Right forelimb (tissue), 1 donor: Measurements from ENCODE around the gene HCFC1R1.

Experiments
- DNase-seq: peaks from one replicate; pipeline ENCODE4 v3.0.0-alpha.2; 2018

Gene HCFC1R1

GRCh38 chr16:3017794-3018506 lies 5.8 kb downstream of the HCFC1R1 start, which contains the start of gene CLDN6:
Gene CLDN6, minus strand, starts transcription at chr16:3018183. Its CDS starts 2,162 bp downstream, at chr16:3016021.
- no peak for DNase-seq

DNA sequence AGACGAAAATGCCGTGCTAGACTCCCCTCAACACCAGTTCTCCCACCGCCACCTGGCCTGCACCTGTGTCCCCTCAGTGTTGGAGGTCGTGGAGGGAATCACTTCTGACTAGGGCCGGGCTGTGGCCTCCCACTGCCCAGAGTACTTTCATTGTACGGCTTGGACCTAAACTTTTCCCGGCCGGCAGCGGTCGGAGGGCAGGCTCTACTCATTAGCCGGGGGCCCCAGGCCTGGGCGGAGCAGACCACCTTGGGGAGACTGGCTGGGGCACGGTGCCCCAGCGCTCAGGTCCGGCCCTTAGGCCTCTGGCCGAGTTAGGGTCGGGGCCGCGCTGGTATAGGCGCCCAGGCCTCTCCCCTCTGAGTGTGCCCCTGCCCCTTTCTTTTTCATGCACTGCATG lies 6.4 kb downstream of the HCFC1R1 start:
- no peak for DNase-seq

DNA sequence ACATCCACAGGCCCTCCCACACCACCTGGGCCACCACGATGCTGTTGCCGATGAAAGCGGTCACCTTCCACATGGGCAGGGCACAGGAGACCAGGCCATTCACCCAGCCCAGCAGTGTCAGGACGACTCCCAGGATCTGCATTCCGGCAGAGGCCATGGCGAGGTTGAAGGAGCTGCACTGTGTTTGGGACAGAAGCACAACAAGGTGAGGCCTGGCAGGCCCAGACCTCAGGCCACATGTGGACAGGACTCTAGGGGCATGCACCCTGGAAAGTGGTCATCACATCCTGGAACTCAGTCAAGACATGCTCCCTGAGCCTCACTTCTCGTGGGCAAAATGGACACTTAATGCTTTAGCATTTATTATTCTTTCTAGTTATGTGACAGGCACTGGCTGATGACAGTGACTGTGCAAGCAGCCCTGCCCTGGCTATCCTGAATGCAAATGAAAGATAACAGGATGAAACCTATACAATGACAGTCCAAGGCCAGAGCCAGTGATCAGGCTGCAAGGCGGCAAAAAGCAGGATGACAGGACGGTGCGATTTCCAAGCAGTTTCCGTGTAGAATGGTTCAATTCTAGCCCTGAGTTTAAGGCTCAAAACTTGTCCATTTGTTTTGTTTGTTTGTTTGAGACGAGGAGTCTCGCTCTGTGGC lies 7.7 kb downstream of the HCFC1R1 start:
- DNase-seq: no peak

DNA sequence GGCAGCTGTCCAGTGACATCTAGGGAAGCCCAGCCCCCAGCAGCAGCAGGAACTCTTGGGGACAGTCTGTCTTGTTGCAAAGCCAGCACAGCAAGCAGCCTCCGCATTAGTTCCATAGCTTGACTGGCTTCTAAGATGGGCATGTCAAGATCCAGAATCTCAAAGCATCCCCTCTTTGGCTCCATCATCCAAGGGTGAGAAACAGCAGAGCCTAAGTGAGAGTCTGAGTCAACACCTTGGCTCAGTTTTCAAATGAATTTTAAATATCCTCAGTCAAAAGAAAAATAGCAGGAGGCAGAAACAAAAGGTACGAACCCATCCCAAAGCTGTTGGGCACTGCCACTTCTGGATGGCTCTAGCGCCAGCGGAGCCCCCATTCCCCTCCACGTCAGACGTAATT lies 8.8 kb downstream of the HCFC1R1 start:
- DNase-seq: no peak

DNA sequence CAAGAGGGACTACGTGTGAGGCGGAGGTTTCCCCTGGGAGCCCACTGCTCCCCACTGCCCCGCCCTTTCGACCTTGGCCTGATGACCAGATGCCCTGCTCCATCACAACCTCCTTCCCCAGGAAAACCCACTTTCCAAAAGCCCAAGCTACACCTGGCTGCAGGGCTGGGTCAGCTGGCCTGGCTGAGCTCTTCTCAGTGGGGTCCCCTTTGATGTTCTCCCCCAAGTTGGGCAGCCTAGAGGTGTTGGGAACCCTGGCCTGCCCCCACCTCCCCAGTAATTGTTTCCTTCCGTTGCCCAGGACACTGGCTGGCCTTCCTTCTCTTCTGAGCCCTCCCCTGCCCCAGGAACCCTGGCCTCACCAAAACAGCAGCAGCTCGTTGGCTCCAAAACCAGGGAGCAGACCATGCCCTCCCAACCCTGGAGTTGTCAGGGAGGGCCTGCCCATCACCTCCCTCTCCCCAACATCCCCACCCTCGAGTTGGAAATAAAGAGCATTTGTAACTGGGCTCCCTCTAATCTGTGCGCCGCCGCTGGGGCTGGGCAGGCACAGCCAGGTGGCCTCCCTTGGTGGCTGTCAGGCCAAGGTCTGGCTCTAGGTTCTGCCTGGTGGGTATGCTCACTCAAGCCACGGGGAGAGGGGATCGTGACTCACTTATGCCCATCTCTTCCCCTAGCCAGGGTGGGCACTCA lies 9.6 kb downstream of the HCFC1R1 start:
- no peak for DNase-seq

DNA sequence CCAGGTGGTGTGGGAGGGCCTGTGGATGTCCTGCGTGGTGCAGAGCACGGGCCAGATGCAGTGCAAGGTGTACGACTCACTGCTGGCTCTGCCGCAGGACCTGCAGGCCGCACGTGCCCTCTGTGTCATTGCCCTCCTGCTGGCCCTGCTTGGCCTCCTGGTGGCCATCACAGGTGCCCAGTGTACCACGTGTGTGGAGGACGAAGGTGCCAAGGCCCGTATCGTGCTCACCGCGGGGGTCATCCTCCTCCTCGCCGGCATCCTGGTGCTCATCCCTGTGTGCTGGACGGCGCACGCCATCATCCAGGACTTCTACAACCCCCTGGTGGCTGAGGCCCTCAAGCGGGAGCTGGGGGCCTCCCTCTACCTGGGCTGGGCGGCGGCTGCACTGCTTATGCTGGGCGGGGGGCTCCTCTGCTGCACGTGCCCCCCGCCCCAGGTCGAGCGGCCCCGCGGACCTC lies 10.2 kb downstream of the HCFC1R1 start:
- DNase-seq: no peak

DNA sequence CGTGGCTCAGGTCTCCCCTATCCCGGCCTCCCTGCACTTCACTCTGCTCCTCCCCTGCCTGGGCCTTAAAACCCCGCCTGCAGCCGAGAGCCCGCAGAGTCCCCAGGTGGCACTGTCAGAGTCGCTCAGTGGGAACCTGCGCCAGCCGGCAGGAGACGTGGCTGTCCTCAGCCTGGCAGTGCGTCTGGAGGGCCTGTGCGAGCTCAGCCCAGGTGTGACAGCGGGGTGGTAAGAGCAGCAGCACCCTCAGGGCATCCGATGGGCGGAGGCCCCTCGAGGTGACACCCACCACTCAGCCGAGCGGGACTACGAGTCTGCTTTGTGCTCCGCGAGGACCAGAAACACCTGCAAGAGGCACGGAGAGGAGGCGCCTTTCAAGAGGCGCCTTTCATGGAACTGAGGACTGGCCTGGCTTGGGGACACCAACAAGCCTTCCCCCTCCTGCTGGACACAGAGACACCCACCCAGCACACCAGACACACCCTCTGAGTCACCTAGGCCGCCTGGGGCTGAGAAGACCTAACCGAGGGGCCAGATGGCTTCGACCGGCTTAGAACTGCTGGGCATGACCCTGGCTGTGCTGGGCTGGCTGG lies 10.8 kb downstream of the HCFC1R1 start, which contains the start of gene CLDN9:
CLDN9 (plus strand) TSS at position 96 of the 593 bp plus-strand sequence; CDS start at position 536, 440 bp downstream.
- no peak for DNase-seq

- no peak for DNase-seq
Measured at GRCh38 chr16:3012246-3012645, 11.5 kb downstream of the HCFC1R1 start.

DNA sequence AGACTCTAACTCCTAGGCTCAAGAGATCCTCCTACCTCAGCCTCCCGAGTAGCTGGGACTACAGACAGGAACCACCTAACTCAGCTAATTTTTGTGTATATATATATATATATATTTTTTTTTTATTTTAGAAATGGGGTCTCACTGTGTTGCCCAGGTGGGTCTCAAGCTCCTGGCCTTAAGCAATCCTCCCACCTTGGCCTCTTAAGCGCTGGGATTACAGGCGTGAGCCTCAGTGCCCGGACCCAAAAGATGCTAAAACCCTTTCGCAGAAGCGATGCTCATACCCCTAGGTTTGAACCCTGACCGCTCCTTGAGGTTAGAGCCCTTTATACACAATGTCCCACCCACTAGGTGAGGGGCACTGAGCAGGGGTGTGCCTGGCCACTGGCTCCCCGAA lies 13.2 kb downstream of the HCFC1R1 start:
- DNase-seq: no peak

GRCh38 chr16:3009568-3010390 lies 14.0 kb downstream of the HCFC1R1 start:
- no peak for DNase-seq

DNA sequence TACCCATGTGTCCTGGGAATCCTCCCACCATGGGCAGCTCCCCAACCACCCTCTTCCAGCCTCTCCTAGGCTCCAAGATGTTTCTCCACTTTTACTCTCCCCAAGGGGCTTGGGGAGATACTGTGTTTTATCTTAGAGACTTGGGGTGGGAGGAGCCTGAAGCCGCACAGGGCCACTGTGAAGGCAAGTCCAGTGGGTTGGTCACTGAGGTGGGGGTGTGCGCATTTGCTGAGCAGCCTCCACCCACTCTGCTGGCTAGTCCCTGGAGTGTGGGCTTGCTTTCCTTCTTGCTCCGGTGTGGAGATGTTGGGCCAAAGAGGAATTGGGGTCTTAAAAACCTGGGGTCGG lies 15.1 kb downstream of the HCFC1R1 start:
- no peak for DNase-seq

GRCh38 chr16:3007957-3008689 lies 15.6 kb downstream of the HCFC1R1 start:
- no peak for DNase-seq

GRCh38 chr16:3007059-3007956 lies 16.4 kb downstream of the HCFC1R1 start:
- DNase-seq: no peak

DNA sequence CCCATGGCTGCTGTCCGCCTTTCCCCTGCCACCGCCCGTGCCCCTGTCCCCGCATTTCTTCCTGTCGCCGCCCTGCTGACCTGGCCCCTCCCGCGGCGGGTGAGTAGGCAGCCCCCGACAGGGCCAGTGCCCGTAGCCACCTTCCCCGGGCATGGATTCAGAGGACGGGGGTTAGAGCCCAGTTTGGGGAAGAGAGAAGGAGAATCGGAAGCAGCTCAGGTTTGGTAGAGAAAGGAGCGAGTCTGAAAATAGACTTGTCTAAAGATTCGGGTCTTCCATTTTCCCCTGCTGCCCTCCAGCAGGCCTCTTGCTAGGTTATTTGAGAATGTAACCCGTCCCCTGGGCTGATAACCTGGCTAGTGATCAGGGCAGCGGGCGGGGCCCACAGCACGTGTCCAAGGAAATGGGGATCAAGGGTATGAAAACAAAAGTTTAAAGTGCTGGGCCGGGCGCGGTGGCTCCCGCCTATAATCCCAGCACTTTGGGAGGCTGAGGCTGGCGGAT lies 18.9 kb downstream of the HCFC1R1 start:
- DNase-seq: no peak

GRCh38 chr16:3004319-3004718 lies 19.4 kb downstream of the HCFC1R1 start:
- DNase-seq: no peak

GRCh38 chr16:3003582-3004270 lies 20.0 kb downstream of the HCFC1R1 start:
- DNase-seq: peak; percentile 95

GRCh38 chr16:3001316-3001715 lies 22.4 kb downstream of the HCFC1R1 start:
- DNase-seq: no peak

DNA sequence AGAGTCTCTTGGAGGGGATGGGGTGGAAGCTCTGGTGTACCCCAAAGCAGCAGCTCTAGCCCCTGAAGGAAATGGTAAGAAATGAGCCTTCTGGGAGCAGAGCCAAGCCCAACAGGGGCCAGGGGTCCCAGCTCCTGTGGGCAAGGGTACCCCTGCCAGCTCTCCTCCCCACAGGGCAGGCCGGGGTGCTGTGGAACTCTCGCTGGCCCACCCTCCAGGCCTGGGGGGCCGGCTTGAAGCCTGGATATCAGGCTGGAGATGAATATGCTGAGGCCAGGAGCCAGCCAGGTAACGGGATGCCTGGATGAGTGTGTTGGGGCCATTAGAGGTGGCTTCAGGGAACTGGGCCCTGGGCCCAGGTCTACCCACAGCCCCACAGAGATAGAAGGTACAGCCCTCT lies 23.2 kb downstream of the HCFC1R1 start:
- no peak for DNase-seq

DNA sequence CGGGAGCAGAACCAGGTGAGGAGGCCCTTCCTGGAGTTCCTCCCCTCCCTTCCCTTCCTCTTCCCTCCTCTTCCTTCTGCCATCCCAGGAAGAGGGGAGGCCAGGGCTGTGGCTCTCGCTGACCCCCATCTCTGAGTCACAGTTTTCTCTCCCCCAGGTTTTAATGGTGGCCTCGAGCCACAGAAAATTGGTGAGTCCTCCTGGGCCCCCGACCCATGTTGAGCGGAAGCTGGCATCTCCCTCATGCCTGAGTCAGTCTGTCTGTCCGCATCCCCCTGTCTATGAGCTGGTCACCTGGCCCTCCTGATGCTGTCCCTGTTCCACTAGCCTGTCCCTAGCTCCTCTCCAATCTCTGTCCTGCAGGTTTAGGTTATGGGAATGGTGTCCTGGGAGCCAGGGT lies 23.8 kb downstream of the HCFC1R1 start:
- DNase-seq: no peak

DNA sequence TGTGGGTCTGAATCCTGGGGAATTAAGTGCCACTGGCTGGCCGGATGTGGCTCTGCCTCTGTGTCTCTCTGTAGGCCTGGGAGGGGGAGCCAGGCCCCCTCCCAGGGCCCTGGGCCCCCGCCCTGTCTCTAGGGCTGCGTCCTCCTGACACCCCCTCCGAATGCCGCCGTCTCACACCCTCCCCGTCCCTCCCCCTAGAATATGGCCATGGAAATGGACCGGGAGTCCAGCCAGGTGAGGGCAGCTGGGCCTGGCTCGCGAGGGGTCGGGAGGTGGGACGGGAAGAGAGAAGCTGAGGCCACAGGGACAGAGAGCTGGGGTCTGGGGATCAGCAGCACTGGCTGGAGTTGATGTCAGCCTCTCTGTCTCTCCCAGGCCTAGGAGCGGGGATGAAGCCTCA lies 27.4 kb downstream of the HCFC1R1 start:
- DNase-seq: no peak
